Measurements from ENCODE around the gene TMCO1.
"Not testable (repeated sequence)": the region's sequence is repeated elsewhere in the genome, so short reads cannot be mapped to it uniquely, and the experiment has no call there.

The TMCO1 gene

GRCh38 chr1:165778197-165778596 lies 9.5 kb upstream of the TMCO1 start:
- H2AFZ ChIP-seq (ENCODE audit: low read length, unreplicated experiment); H3K27ac ChIP-seq (ENCODE audit: low read depth, low read length); H3K79me2 ChIP-seq (ENCODE audit: control insufficient read depth, insufficient read depth, low read length, unreplicated experiment); H3K27me3 ChIP-seq (ENCODE audit: insufficient read depth, low read length); H3K36me3 ChIP-seq (ENCODE audit: insufficient read depth, low read length); H3K4me3 ChIP-seq (ENCODE audit: low read depth, low read length); H3K4me1 ChIP-seq (ENCODE audit: control insufficient read depth, insufficient read depth, low read length, unreplicated experiment): not testable (repeated sequence)

GRCh38 chr1:165773324-165773965 lies 4.8 kb upstream of the TMCO1 start:
- peak overlapping the region; percentile 62 for H3K4me3 ChIP-seq (ENCODE audit: low read depth, low read length)
- no peaks in the 10 kb centered on the region for H3K27me3 ChIP-seq (ENCODE audit: insufficient read depth, low read length)
- H3K79me2 ChIP-seq (ENCODE audit: control insufficient read depth, insufficient read depth, low read length, unreplicated experiment): peaks cover 19% of the 10 kb centered on the region
- peaks cover 3% of the 10 kb centered on the region; the same call in 1 of the 2 replicates for H3K36me3 ChIP-seq (ENCODE audit: insufficient read depth, low read length)
- peak overlapping the region; percentile 94 for H3K27ac ChIP-seq (ENCODE audit: low read depth, low read length)
- H2AFZ ChIP-seq (ENCODE audit: low read length, unreplicated experiment): peak overlapping the region; percentile 58
- H3K4me1 ChIP-seq (ENCODE audit: control insufficient read depth, insufficient read depth, low read length, unreplicated experiment): peaks cover 20% of the 10 kb centered on the region

GRCh38 chr1:165772739-165773138 lies 4.1 kb upstream of the TMCO1 start:
- peak overlapping the region; percentile 62 for H3K4me3 ChIP-seq (ENCODE audit: low read depth, low read length)
- H3K27ac ChIP-seq (ENCODE audit: low read depth, low read length): peak overlapping the region; percentile 94
- peaks cover 26% of the 10 kb centered on the region for H3K79me2 ChIP-seq (ENCODE audit: control insufficient read depth, insufficient read depth, low read length, unreplicated experiment)
- H2AFZ ChIP-seq (ENCODE audit: low read length, unreplicated experiment): peak overlapping the region; percentile 57
- H3K4me1 ChIP-seq (ENCODE audit: control insufficient read depth, insufficient read depth, low read length, unreplicated experiment): peaks cover 23% of the 10 kb centered on the region
- H3K36me3 ChIP-seq (ENCODE audit: insufficient read depth, low read length): peaks cover 3% of the 10 kb centered on the region; the same call in 1 of the 2 replicates
- H3K27me3 ChIP-seq (ENCODE audit: insufficient read depth, low read length): no peaks in the 10 kb centered on the region

- no peaks in the 10 kb centered on the region for H3K27me3 ChIP-seq (ENCODE audit: insufficient read depth, low read length)
- no peak overlapping the region for H2AFZ ChIP-seq (ENCODE audit: low read length, unreplicated experiment)
- peaks cover 8% of the 10 kb centered on the region for H3K4me1 ChIP-seq (ENCODE audit: control insufficient read depth, insufficient read depth, low read length, unreplicated experiment)
- H3K36me3 ChIP-seq (ENCODE audit: insufficient read depth, low read length): peaks cover 11% of the 10 kb centered on the region
- H3K4me3 ChIP-seq (ENCODE audit: low read depth, low read length): no peak overlapping the region
- no peak overlapping the region for H3K27ac ChIP-seq (ENCODE audit: low read depth, low read length)
- peaks cover 32% of the 10 kb centered on the region for H3K79me2 ChIP-seq (ENCODE audit: control insufficient read depth, insufficient read depth, low read length, unreplicated experiment)
Measured at GRCh38 chr1:165764277-165764676, 4.4 kb downstream of the TMCO1 start.

GRCh38 chr1:165763442-165763841 lies 5.2 kb downstream of the TMCO1 start:
- peaks cover 8% of the 10 kb centered on the region for H3K4me1 ChIP-seq (ENCODE audit: control insufficient read depth, insufficient read depth, low read length, unreplicated experiment)
- peaks cover 28% of the 10 kb centered on the region for H3K79me2 ChIP-seq (ENCODE audit: control insufficient read depth, insufficient read depth, low read length, unreplicated experiment)
- peaks cover 18% of the 10 kb centered on the region for H3K36me3 ChIP-seq (ENCODE audit: insufficient read depth, low read length)

GRCh38 chr1:165762725-165763124 lies 5.9 kb downstream of the TMCO1 start:
- Histone ChIP-seq H3K79me2 (ENCODE audit: control insufficient read depth, insufficient read depth, low read length, unreplicated experiment) (peaks cover 22% of the 10 kb centered on the region), H3K27ac (ENCODE audit: low read depth, low read length) (no peak overlapping the region), H3K36me3 (ENCODE audit: insufficient read depth, low read length) (peaks cover 21% of the 10 kb centered on the region), H2AFZ (ENCODE audit: low read length, unreplicated experiment) (no peak overlapping the region), H3K27me3 (ENCODE audit: insufficient read depth, low read length) (no peaks in the 10 kb centered on the region), H3K4me3 (ENCODE audit: low read depth, low read length) (no peak overlapping the region), H3K4me1 (ENCODE audit: control insufficient read depth, insufficient read depth, low read length, unreplicated experiment) (peaks cover 4% of the 10 kb centered on the region)

More at GRCh38 chr1:165763442-165763841, 5.2 kb downstream of the TMCO1 start:
- Histone ChIP-seq H3K27me3 (ENCODE audit: insufficient read depth, low read length) (no peaks in the 10 kb centered on the region), H3K4me3 (ENCODE audit: low read depth, low read length) (no peak overlapping the region), H2AFZ (ENCODE audit: low read length, unreplicated experiment) (no peak overlapping the region), H3K27ac (ENCODE audit: low read depth, low read length) (no peak overlapping the region)

- Histone ChIP-seq H3K36me3 (ENCODE audit: insufficient read depth, low read length) (peaks cover 21% of the 10 kb centered on the region), H3K79me2 (ENCODE audit: control insufficient read depth, insufficient read depth, low read length, unreplicated experiment) (peaks cover 11% of the 10 kb centered on the region)
Measured at GRCh38 chr1:165759095-165759494, 9.6 kb downstream of the TMCO1 start.

GRCh38 chr1:165755393-165756010 lies 13.2 kb downstream of the TMCO1 start:
- Histone ChIP-seq H3K36me3 (ENCODE audit: insufficient read depth, low read length) (peaks cover 20% of the 10 kb centered on the region), H3K4me3 (ENCODE audit: low read depth, low read length) (no peak overlapping the region), H3K79me2 (ENCODE audit: control insufficient read depth, insufficient read depth, low read length, unreplicated experiment) (peaks cover 8% of the 10 kb centered on the region), H3K27me3 (ENCODE audit: insufficient read depth, low read length) (no peaks in the 10 kb centered on the region), H3K4me1 (ENCODE audit: control insufficient read depth, insufficient read depth, low read length, unreplicated experiment) (no peaks in the 10 kb centered on the region), H2AFZ (ENCODE audit: low read length, unreplicated experiment) (no peak overlapping the region), H3K27ac (ENCODE audit: low read depth, low read length) (no peak overlapping the region)

More at GRCh38 chr1:165759095-165759494, 9.6 kb downstream of the TMCO1 start:
- Histone ChIP-seq H2AFZ (ENCODE audit: low read length, unreplicated experiment) (no peak overlapping the region), H3K27ac (ENCODE audit: low read depth, low read length) (no peak overlapping the region), H3K27me3 (ENCODE audit: insufficient read depth, low read length) (no peaks in the 10 kb centered on the region), H3K4me1 (ENCODE audit: control insufficient read depth, insufficient read depth, low read length, unreplicated experiment) (no peaks in the 10 kb centered on the region), H3K4me3 (ENCODE audit: low read depth, low read length) (no peak overlapping the region)

- H3K27me3 ChIP-seq (ENCODE audit: insufficient read depth, low read length): no peaks in the 10 kb centered on the region
- no peak overlapping the region for H3K27ac ChIP-seq (ENCODE audit: low read depth, low read length)
- peaks cover 18% of the 10 kb centered on the region for H3K36me3 ChIP-seq (ENCODE audit: insufficient read depth, low read length)
- no peak overlapping the region for H2AFZ ChIP-seq (ENCODE audit: low read length, unreplicated experiment)
- H3K4me3 ChIP-seq (ENCODE audit: low read depth, low read length): no peak overlapping the region
- H3K79me2 ChIP-seq (ENCODE audit: control insufficient read depth, insufficient read depth, low read length, unreplicated experiment): peaks cover 8% of the 10 kb centered on the region
- H3K4me1 ChIP-seq (ENCODE audit: control insufficient read depth, insufficient read depth, low read length, unreplicated experiment): no peaks in the 10 kb centered on the region
Measured at GRCh38 chr1:165753934-165754333, 14.7 kb downstream of the TMCO1 start.

- Histone ChIP-seq H3K4me3 (ENCODE audit: low read depth, low read length) (no peak overlapping the region), H2AFZ (ENCODE audit: low read length, unreplicated experiment) (no peak overlapping the region), H3K36me3 (ENCODE audit: insufficient read depth, low read length) (peaks cover 10% of the 10 kb centered on the region; the same call in 1 of the 2 replicates), H3K27me3 (ENCODE audit: insufficient read depth, low read length) (no peaks in the 10 kb centered on the region), H3K27ac (ENCODE audit: low read depth, low read length) (no peak overlapping the region), H3K79me2 (ENCODE audit: control insufficient read depth, insufficient read depth, low read length, unreplicated experiment) (no peaks in the 10 kb centered on the region), H3K4me1 (ENCODE audit: control insufficient read depth, insufficient read depth, low read length, unreplicated experiment) (no peaks in the 10 kb centered on the region)
Measured at GRCh38 chr1:165748550-165748949, 20.1 kb downstream of the TMCO1 start.

Measured in ACC112 (cell line).